ENCODE results near the gene GATA5. TPM values are rescaled to one million over a fixed set of nuclear protein-coding genes. Genes with fewer than 3 reads are reported as not detected.

The GATA5 gene
- total RNA-seq, 1 experiment from 2014 or later = not detected

GRCh38 chr20:62525014-62525413, 49.2 kb upstream of the GATA5 start:
- no peak overlapping the region for H3K4me2 ChIP-seq (ENCODE audit: low read length)
- no peak overlapping the region for H3K27ac ChIP-seq (ENCODE audit: low read depth, low read length)
- TF ChIP-seq TCF7L2 (IDR thresholded peaks at IDR 0.05; ENCODE audit: borderline replicate concordance, extremely low read depth, insufficient read depth, insufficient read length) = no peak
- ATAC-seq = no peak
- no peaks in the 10 kb centered on the region for H3K9me3 ChIP-seq (ENCODE audit: control insufficient read depth in 1 of 2, insufficient read depth in 1 of 2, low read depth in 1 of 2, low read length in 2 of 2)
- no peak for DNase-seq (ENCODE audit: low read depth, low spot score)
- no TSS peak for BruUV-seq (replicated peaks)
- CTCF ChIA-PET = no interaction called here
- H2AFZ ChIP-seq (ENCODE audit: low read depth, low read length, poor library complexity, severe bottlenecking) = no peak overlapping the region
- H3K79me2 ChIP-seq (ENCODE audit: insufficient read depth, low read length) = no peaks in the 10 kb centered on the region
- H3K9me2 ChIP-seq (ENCODE audit: insufficient read depth) = no peaks in the 10 kb centered on the region
- no peak overlapping the region for H3K4me3 ChIP-seq (replicated peaks in 1 of 2; ENCODE audit: low read depth in 1 of 2, low read length in 2 of 2)
- intact Hi-C loops (cut with micrococcal nuclease) = no loop called here
- no peaks in the 10 kb centered on the region for H3K27me3 ChIP-seq (ENCODE audit: insufficient read depth, low read length)
- H3K36me3 ChIP-seq (ENCODE audit: control insufficient read depth in 1 of 2, insufficient read depth in 2 of 2, low read length in 2 of 2) = no peaks in the 10 kb centered on the region
- H4K20me1 ChIP-seq (ENCODE audit: insufficient read depth) = no peaks in the 10 kb centered on the region
- RAD21 ChIA-PET (ENCODE audit: low non-redundant PET in 1 of 2, low total read pairs in 2 of 2, uncharacterized antibody in 2 of 2, unreplicated experiment in 2 of 2) = no interaction called here
- no peak overlapping the region for H3K9ac ChIP-seq (ENCODE audit: low read length)
- POLR2A ChIA-PET = no interaction called here
- H3K4me1 ChIP-seq (ENCODE audit: control insufficient read depth in 1 of 2, insufficient read depth in 2 of 2, low read length in 2 of 2) = peaks cover 11 to 19% of the 10 kb centered on the region in 2 experiments

GRCh38 chr20:62524505-62524911, 48.7 kb upstream of the GATA5 start:
- peak overlapping the region; percentile 68; the same call in 1 of the 2 replicates for H3K4me2 ChIP-seq (ENCODE audit: low read length)
- no peaks in the 10 kb centered on the region for H3K36me3 ChIP-seq (ENCODE audit: control insufficient read depth in 1 of 2, insufficient read depth in 2 of 2, low read length in 2 of 2)
- TF ChIP-seq JUND (IDR thresholded peaks at IDR 0.05) = no peak
- TF ChIP-seq ZNF274 (IDR thresholded peaks at IDR 0.05; ENCODE audit: low read depth, low read length) = no peak
- no peak for TF ChIP-seq ELF1 (IDR thresholded peaks at IDR 0.05; ENCODE audit: borderline replicate concordance, low read depth)
- no peak for TF ChIP-seq SRF (IDR thresholded peaks at IDR 0.05; ENCODE audit: low read depth)
- TF ChIP-seq ATF3 (IDR thresholded peaks at IDR 0.05) = no peak
- TF ChIP-seq FOSL1 (IDR thresholded peaks at IDR 0.05; ENCODE audit: low read depth) = no peak
- no peak for TF ChIP-seq CTCF (IDR thresholded peaks at IDR 0.05 in 2 of 3, conservative IDR thresholded peaks at IDR 0.05 in 1 of 3; ENCODE audit: borderline replicate concordance in 1 of 3, insufficient read depth in 1 of 3, low read depth in 2 of 3, low read length in 2 of 3)
- no peak for TF ChIP-seq REST (IDR thresholded peaks at IDR 0.05; ENCODE audit: low read depth)
- TF ChIP-seq RAD21 (IDR thresholded peaks at IDR 0.05; ENCODE audit: low read depth) = no peak
- TF ChIP-seq SIN3A (IDR thresholded peaks at IDR 0.05; ENCODE audit: low read depth) = no peak
- H3K27ac ChIP-seq (ENCODE audit: low read depth, low read length) = no peak overlapping the region
- H3K4me1 ChIP-seq (ENCODE audit: control insufficient read depth in 1 of 2, insufficient read depth in 2 of 2, low read length in 2 of 2) = peaks cover 11 to 19% of the 10 kb centered on the region in 2 experiments
- no peak overlapping the region for H3K9ac ChIP-seq (ENCODE audit: low read length)
- peak overlapping the region; percentile 55 for H2AFZ ChIP-seq (ENCODE audit: low read depth, low read length, poor library complexity, severe bottlenecking)
- H3K79me2 ChIP-seq (ENCODE audit: insufficient read depth, low read length) = no peaks in the 10 kb centered on the region
- no peaks in the 10 kb centered on the region for H3K9me3 ChIP-seq (ENCODE audit: control insufficient read depth in 1 of 2, insufficient read depth in 1 of 2, low read depth in 1 of 2, low read length in 2 of 2)
- no peaks in the 10 kb centered on the region for H4K20me1 ChIP-seq (ENCODE audit: insufficient read depth)
- BruUV-seq (replicated peaks) = no TSS peak
- no peak overlapping the region for H3K4me3 ChIP-seq (replicated peaks in 1 of 2; ENCODE audit: low read depth in 1 of 2, low read length in 2 of 2)
- H3K9me2 ChIP-seq (ENCODE audit: insufficient read depth) = no peaks in the 10 kb centered on the region
- no peak for DNase-seq (ENCODE audit: low read depth, low spot score)
- POLR2A ChIA-PET = no interaction called here
- CTCF ChIA-PET = no interaction called here
- ATAC-seq = no peak
- H3K27me3 ChIP-seq (ENCODE audit: insufficient read depth, low read length) = no peaks in the 10 kb centered on the region
- intact Hi-C loops (cut with micrococcal nuclease) = loop anchor here (5.0 kb wide), 1 partner anchor 93 kb away; no protein-coding TSS in a partner anchor
- RAD21 ChIA-PET (ENCODE audit: low non-redundant PET in 1 of 2, low total read pairs in 2 of 2, uncharacterized antibody in 2 of 2, unreplicated experiment in 2 of 2) = no interaction called here
